Stimulated activated naive CD8-positive, alpha-beta T cell treated with anti-CD3 and anti-CD28 coated beads, Interleukin-15, Interleukin-2, amounts not matched to agents 100 U/mL and 50 U/mL, for 24 hours (primary cell): ENCODE results near the gene RAPGEF3.

Experiments
- ATAC-seq: fragments of 150-1000 bp; cut with Tn5 transposase; one replicate; pipeline ENCODE4 v1.10.0; 2021
- DNase-seq: peaks from one replicate; pipeline ENCODE4 v3.0.0; 2021

The RAPGEF3 gene

GRCh38 chr12:47775100-47775911 lies 16.6 kb upstream of the RAPGEF3 start:
- DNase-seq (no peak), ATAC-seq (no peak)

GRCh38 chr12:47774663-47775062 lies 16.0 kb upstream of the RAPGEF3 start:
- ATAC-seq (no peak), DNase-seq (no peak)

DNA sequence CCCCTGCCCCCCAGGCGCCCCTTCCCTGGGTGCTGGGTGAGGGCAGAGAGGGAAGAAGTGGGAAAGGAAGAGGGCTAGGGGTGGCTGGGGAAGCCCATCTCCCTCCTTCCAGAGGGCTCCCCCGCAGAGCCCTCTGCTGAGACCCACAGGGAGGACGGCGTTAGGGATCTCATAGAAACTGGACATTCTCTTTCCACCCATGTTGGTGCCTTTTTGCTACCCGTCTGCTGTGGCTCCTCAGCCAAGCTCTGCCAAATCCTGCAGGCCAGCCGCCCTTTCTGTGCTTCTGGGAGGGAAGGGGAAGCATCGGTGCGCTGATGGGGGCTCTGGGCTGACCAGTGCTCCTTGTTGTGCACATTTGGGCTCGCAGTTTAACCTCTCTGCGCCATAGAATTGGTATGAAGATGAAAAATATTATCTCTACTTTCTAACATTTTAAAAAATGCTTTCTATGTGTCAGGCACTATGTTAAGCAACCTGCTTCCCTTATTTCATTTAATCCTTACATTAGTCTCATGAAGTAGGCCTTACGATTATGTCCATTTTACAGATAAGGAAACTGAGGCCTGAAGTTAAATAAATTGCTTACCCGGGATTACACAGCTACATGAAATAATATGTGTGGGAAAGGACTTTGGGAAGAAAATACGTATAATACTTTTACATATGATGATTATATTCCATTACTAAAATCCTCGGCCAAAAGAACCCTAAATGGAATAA lies 15.3 kb upstream of the RAPGEF3 start:
- DNase-seq (no peak), ATAC-seq (peak; percentile 16)

DNA sequence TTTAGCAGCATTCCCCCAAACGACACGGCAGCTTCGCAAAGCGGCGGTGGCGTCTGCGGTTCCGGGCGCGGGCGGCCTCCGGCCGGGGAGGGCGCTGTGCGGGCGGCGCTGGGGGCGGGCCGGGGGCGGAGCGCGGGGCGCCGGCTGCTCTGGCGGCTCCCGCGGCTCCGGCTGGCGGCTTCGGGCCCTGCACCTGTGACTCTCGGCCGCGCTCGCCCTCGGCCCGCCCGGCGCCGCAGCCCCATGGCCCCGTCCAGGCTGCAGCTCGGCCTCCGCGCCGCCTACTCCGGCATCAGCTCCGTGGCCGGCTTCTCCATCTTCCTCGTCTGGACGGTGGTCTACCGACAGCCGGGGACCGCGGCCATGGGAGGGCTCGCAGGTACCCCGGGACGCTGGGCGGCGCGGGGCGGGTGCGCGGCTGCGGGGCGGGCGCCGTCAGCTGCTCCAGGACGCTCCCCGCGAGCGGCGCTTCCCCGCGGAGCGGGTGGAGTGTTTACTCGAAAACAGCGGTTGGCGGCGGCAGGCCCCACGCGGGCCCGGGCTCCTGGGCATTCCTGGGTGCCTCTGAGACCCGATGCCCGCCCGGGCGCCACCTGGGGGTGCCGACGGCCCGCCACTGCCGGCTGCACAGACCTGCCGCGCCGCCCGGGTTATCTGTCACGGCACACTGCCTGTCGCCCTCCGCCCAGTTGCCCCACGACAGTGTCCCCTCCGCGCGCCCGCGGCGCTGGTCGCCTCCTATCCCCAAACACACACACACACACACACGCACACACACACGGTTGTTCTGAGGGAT lies 14.6 kb upstream of the RAPGEF3 start, which contains the start of gene SLC48A1:
TSS of gene SLC48A1 (plus strand) at position 177 of the 796 bp plus-strand sequence. CDS start at position 244, 67 bp downstream.
- ATAC-seq (peak; percentile 65), DNase-seq (peak; percentile 80)

GRCh38 chr12:47772738-47773061 lies 14.0 kb upstream of the RAPGEF3 start:
- ATAC-seq, result no peak
- DNase-seq, result no peak

- ATAC-seq, result no peak
- no peak for DNase-seq
These were observed 13.5 kb upstream of the RAPGEF3 start for GRCh38 chr12:47772094-47772660.

DNA sequence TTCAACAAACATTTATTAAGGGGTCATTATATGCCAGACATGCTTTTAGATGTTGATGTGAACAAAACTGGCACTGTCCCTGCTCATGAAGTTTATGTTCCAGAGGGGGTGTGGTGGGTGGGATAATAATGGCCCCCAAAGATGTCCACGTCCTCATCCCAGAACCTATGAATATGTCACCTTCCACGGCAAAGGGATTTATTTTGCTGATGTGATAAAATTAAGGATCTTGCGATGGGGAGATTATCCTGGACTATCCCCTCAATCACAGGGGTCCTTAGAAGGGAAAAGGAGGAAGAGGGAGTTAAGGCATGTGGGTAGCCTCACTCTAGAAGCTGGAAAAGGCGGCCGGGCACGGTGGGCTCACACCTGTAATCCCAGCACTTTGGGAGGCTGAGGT lies 12.6 kb upstream of the RAPGEF3 start:
- ATAC-seq, result no peak
- DNase-seq, result no peak

DNA sequence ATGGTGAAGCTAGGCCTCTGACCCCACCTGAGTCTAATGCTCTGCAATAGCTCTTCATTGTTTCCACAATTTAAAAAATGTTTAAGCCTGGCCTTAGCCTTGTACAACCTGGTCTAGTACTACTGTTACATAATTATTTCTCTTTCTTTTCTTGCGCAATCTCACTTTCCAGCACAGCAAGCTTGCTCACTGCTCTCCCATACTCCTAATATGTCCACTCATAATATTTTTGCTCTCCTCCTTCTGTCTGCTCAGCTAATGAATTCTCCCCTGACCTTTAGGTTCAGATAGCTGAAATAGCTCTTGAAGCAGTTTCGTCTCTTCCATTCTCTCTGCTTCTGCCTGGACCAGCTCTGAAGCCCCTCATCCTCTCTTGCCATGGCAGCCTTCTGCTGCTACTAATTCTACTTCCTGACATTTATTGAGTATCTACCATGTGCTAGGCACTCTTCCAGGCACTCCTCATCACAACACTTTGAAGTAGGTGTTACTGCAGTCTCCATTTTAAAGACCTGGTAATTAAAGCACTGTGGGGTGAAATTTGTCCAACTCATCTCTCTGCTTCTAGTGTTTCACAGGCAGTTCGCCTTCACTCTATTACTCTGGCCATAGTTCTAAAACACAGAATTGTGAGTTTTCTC lies 11.5 kb upstream of the RAPGEF3 start:
- no peak for DNase-seq
- no peak for ATAC-seq

GRCh38 chr12:47769234-47770085 lies 10.8 kb upstream of the RAPGEF3 start:
- DNase-seq (no peak), ATAC-seq (no peak)

GRCh38 chr12:47768323-47768811 lies 9.7 kb upstream of the RAPGEF3 start:
- no peak for DNase-seq
- ATAC-seq, result no peak

DNA sequence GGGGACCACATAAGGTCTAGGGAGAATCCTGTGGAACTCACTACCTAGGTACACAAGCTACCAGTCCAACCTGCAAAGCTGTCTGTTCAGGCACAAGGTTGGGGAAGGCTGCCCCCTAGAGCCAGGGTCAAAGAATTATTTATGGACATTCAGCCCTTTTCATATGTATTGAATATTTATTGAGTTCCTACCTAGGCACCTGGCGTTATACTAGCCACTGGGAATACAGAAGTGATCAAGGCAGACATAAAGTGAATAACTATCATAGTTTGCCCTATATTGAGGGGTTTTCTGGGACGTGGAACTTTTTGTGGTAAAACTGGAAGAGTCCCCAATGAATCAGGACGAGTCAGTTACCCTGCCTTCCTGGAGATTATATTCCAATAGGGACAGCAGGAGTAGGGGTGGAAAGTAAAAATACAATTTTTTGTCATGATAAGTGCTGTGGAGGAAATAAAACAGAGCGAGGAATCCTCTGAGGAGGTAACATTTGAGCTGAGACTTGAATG lies 8.6 kb upstream of the RAPGEF3 start:
- DNase-seq (peak; percentile 78), ATAC-seq (peak; percentile 76)

DNA sequence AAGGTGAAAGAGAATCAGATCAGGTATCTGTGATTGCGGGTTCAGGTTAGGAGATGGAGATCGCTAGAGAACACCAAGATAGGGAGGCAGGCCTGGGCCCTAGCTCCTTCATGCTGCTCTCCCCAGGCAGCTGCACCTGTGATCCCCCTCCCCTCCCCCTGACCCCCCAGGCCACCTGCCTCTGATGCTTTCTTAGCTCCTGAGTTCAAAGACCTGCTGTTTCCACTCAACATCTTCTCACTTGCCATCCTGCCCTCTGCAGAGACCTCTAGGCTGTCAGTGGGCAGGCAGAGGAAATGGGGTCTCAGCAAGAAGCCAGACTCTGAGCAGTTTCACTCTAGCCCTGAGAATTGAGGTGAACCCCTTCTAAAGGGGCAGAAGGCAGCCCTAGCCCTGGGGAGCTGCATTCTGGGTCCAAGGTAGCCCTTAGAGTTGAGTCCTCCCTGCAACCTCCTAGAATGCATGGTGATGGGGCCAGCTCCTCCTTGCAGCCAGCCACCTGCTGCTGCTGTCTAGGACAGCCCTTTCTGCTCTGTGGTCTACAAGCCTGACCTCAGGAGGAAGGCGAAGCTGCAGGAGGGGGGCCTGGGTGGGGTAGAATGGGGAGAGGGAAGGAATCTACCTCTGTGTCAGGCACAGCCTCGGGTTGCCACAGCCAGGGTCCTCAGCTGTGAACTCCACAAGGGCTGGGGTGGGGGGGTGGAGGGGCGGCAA lies 8.0 kb upstream of the RAPGEF3 start:
- peak; percentile 15 for ATAC-seq

DNA sequence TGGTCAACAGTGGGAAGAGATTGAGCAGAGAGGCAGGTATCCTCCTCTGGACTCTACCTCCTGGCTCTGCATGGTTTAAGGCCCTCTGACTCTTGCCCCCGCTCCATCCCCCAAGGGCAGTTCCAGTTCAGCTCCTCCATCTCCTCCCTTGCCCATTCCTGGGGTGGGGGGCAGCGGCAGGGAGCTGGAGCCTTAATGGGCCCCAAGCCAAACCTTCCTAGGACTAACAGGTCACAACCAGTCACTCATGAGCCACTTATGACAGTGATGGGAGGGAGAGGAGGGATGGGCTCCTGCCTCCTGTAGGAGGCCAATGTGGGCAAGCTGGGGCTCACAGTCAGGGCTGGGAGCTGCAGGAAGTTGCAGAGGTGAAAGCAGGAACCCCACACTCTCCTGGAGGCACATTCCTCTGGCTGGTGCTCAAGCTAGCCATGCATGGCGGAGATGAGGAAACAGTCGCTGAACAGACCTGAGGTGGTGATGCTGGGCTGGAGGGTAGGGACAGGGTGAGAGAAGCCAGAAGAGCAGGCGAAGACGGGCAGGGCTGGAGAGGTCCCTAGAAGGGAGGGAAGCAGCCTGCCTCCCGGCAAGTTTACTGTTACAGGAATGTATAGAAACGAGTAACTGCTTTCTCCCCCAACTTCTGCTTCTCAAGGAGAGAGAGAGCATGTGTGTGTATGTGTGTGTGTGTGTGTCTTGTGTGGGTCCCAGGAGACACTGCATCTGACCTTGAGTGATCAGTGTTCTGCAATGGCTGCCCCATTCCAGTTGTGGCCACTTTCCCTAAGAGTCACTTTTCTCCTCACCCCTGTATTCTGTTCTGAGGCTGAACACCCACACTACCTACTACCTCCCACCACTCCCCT lies 5.0 kb upstream of the RAPGEF3 start:
- DNase-seq, result no peak

More for the DNA sequence above, 8.0 kb upstream of the RAPGEF3 start:
- DNase-seq, result no peak

DNA sequence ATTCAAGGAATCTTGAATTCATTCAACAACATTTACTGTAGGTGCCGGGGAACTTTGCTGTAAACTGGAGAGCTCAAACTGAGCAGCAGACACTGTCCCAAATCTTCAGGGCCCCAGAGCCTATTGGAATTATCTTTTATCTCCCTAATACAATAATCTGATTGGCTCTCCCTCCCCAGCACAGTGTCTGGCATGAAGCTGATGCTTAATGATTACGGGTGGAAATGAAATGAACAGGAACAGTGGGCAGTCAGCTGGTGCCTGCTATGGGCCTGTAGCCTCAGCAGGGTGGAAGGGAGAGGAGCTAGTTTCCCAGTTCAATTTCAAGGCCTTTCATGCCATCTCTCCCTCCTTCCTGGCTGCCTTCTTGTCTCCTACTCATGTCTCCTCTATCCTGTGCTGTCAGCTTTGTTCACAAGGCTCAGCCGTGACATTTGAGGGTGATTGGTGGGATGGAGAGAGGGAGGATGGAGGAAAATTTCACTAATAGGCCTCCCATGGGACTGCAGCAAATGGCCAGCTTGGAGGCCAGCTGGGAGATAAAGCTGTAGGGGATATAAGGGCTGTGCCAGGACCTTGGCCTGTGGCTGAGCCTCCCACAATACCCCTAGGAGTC lies 4.3 kb upstream of the RAPGEF3 start:
- ATAC-seq (no peak), DNase-seq (no peak)

More for the DNA sequence above, 5.0 kb upstream of the RAPGEF3 start:
- ATAC-seq, result no peak

- ATAC-seq (no peak), DNase-seq (no peak)
These were observed 171 bp downstream of the RAPGEF3 start for GRCh38 chr12:47758584-47758833.

- no peak for ATAC-seq
These were observed 668 bp downstream of the RAPGEF3 start for GRCh38 chr12:47757840-47758583.

GRCh38 chr12:47757364-47757839 lies 1.3 kb downstream of the RAPGEF3 start:
- DNase-seq (no peak), ATAC-seq (no peak)

More at GRCh38 chr12:47757840-47758583, 668 bp downstream of the RAPGEF3 start:
- no peak for DNase-seq
